C4-2B (cell line): ENCODE results near the gene PIP5KL1.

Source experiments
- CTCF ChIP-seq: fragments of 450-650 bp; conservative IDR thresholded peaks from 2 replicates; pipeline ENCODE4 v1.5.1; 2017; ENCODE audit warnings: mild to moderate bottlenecking
- ZFX ChIP-seq: fragments of 450-650 bp; IDR thresholded peaks from 2 replicates; pipeline ENCODE4 v1.6.1; 2017

GRCh38 chr9:127874301-127875221 lies 56.0 kb downstream of the PIP5KL1 start:
- TF ChIP-seq CTCF (no peak), ZFX (no peak)
